Endothelial cell of umbilical vein (primary cell): ENCODE measurements around the gene EEF2K. TPM values are rescaled to one million over a fixed set of nuclear protein-coding genes. Genes with fewer than 3 reads are reported as not detected.

ENCODE experiments used
- BruUV-seq: library from RNA; stranded (reverse); fragments of 400-500 nt; replicated peaks from 2 replicates; lab custom pipeline; 2021; lab: Mats Ljungman, UMichigan
- CTCF ChIA-PET: fragments of 300-600, 350-600 bp; sonication (Branson Sonifier 250); formaldehyde crosslinking; loops from one replicate; lab custom pipeline; 2021; ENCODE audit warnings: antibody characterized with exemption, inconsistent platforms; lab: Charles Lee
- POLR2A ChIA-PET: fragments of 300-600, 350-600 bp; sonication (Branson Sonifier 250); formaldehyde crosslinking; loops from one replicate; lab custom pipeline; 2021; ENCODE audit warnings: antibody characterized with exemption, inconsistent platforms; lab: Charles Lee
- DNase-seq: peaks from one replicate; pipeline ENCODE4 v3.0.0-alpha.2; 2011; ENCODE audit warnings: low read depth, low spot score
- FAIRE-seq: peaks from 2 replicates; lab custom pipeline; 2011; peaks lifted over from hg19 to GRCh38; lab: Jason Lieb, UNC
- H2AFZ ChIP-seq: 2 replicates; pipeline ENCODE4 v1.6.0; 2012; ENCODE audit warnings: low read depth, low read length, control low read depth, inconsistent platforms
- H3K27ac ChIP-seq: 2 replicates; pipeline ENCODE4 v1.5.1; 2011; ENCODE audit warnings: low read depth, mild to moderate bottlenecking, control low read depth, low read length, moderate library complexity; ENCODE audit not compliant: insufficient read depth
- H3K27me3 ChIP-seq, 2 experiments: 2 replicates each; pipeline versions ENCODE4 v1.6.0 to v1.6.1; 2011; ENCODE audit warnings: low read length in 2 of 2, mixed read lengths in 1 of 2; ENCODE audit not compliant: control insufficient read depth in 2 of 2, insufficient read depth in 2 of 2
- H3K36me3 ChIP-seq, 2 experiments: 2 replicates in 1 of 2; 3 replicates in 1 of 2; pipeline ENCODE4 v1.5.1; 2011; ENCODE audit warnings: low read length in 2 of 2, mild to moderate bottlenecking in 1 of 2, moderate library complexity in 1 of 2; ENCODE audit not compliant: control insufficient read depth in 2 of 2, insufficient read depth in 2 of 2; ENCODE audit errors: extremely low read depth in 1 of 2
- H3K4me1 ChIP-seq: 3 replicates; pipeline ENCODE4 v1.5.1; 2011; ENCODE audit warnings: mild to moderate bottlenecking, low read length; ENCODE audit not compliant: control insufficient read depth, insufficient read depth; ENCODE audit errors: extremely low read depth
- H3K4me2 ChIP-seq: 2 replicates; pipeline ENCODE4 v1.6.1; 2011; ENCODE audit warnings: low read length, control low read depth, mixed read lengths; ENCODE audit not compliant: insufficient read depth
- H3K4me3 ChIP-seq, 3 experiments: fragments of 200-600 bp in 1 of 3; sonication (generic), shearing (Covaris generic) in 1 of 3; replicated peaks in 1 of 3; 2 replicates each; pipeline ENCODE4 v1.5.1; 2011 to 2016; ENCODE audit warnings: control low read depth in 3 of 3, low read length in 3 of 3, mild to moderate bottlenecking in 2 of 3, inconsistent platforms in 1 of 3, low read depth in 1 of 3, moderate library complexity in 1 of 3; ENCODE audit not compliant: insufficient read depth in 1 of 3
- H3K79me2 ChIP-seq: 2 replicates; pipeline ENCODE4 v1.6.0; 2012; ENCODE audit warnings: low read length, inconsistent platforms; ENCODE audit not compliant: control insufficient read depth, insufficient read depth
- H3K9ac ChIP-seq: replicated peaks from 2 replicates; pipeline ENCODE3; 2011; ENCODE audit warnings: low read length, control low read depth; ENCODE audit not compliant: insufficient read depth; ENCODE audit errors: extremely low read depth
- H3K9me1 ChIP-seq: replicated peaks from 3 replicates; pipeline ENCODE4 v1.6.0; 2011; ENCODE audit warnings: mild to moderate bottlenecking, low read length; ENCODE audit not compliant: control insufficient read depth, insufficient read depth; ENCODE audit errors: extremely low read depth
- H3K9me3 ChIP-seq: replicated peaks from 2 replicates; pipeline ENCODE4 v1.5.1; 2012; ENCODE audit warnings: low read length, inconsistent platforms; ENCODE audit not compliant: control insufficient read depth, insufficient read depth
- H4K20me1 ChIP-seq: replicated peaks from 2 replicates; pipeline ENCODE3; 2011; ENCODE audit warnings: mild to moderate bottlenecking, low read length; ENCODE audit not compliant: control insufficient read depth, insufficient read depth; ENCODE audit errors: extremely low read depth
- CTCF ChIP-seq, 2 donors: IDR thresholded peaks; 1 replicate in 1 of 2; 2 replicates in 1 of 2; pipeline ENCODE4 v1.5.1; 2011; ENCODE audit warnings: low read length in 2 of 2, mild to moderate bottlenecking in 2 of 2, moderate library complexity in 2 of 2, control low read depth in 1 of 2, inconsistent platforms in 1 of 2, low read depth in 1 of 2; ENCODE audit not compliant: insufficient read depth in 1 of 2; ENCODE audit errors: extremely low read depth in 1 of 2
- EZH2 ChIP-seq: IDR thresholded peaks from 2 replicates; pipeline ENCODE4 v1.6.1; 2012; ENCODE audit warnings: borderline replicate concordance, low read depth, mild to moderate bottlenecking, moderate library complexity, low read length, inconsistent platforms; ENCODE audit not compliant: severe bottlenecking
- FOS ChIP-seq: IDR thresholded peaks from 2 replicates; pipeline ENCODE4 v1.6.1; 2011; ENCODE audit warnings: mild to moderate bottlenecking, low read length, moderate library complexity, borderline replicate concordance; ENCODE audit not compliant: insufficient read depth
- GATA2 ChIP-seq: IDR thresholded peaks from 2 replicates; pipeline ENCODE4 v1.7.0; 2011; ENCODE audit warnings: low read depth, mild to moderate bottlenecking, moderate library complexity, mixed read lengths, low read length; ENCODE audit not compliant: insufficient read length, insufficient read depth
- JUN ChIP-seq: IDR thresholded peaks from 2 replicates; pipeline ENCODE4 v1.6.1; 2011; ENCODE audit warnings: borderline replicate concordance, low read depth; ENCODE audit not compliant: insufficient read length, insufficient read depth
- MAX ChIP-seq: IDR thresholded peaks from 2 replicates; pipeline ENCODE4 v1.6.1; 2011; ENCODE audit not compliant: insufficient read depth, insufficient read length
- MYC ChIP-seq: IDR thresholded peaks from one replicate; pipeline ENCODE4 v1.6.1; 2011; ENCODE audit warnings: mild to moderate bottlenecking, low read depth, low read length
- POLR2A ChIP-seq: IDR thresholded peaks from 2 replicates; pipeline ENCODE4 v1.6.1; 2012; ENCODE audit warnings: low read depth, mild to moderate bottlenecking, control low read depth, low read length
- POLR2AphosphoS5 ChIP-seq: IDR thresholded peaks from 2 replicates; pipeline ENCODE4 v1.6.1; 2012; ENCODE audit warnings: low read depth, mild to moderate bottlenecking, control low read depth, low read length, moderate library complexity; ENCODE audit not compliant: insufficient read depth
- dilution Hi-C: fragments of 300-500 bp; cut with MboI; formaldehyde crosslinking; loops from one replicate; pipeline ENCODE4 v1.15.0; 2019; ENCODE audit warnings: low sequenced_read_pairs; ENCODE audit not compliant: extremely low pct_ligation_motif_present
- intact Hi-C: fragments of 100-400 bp; cut with micrococcal nuclease; formaldehyde crosslinking; loops from one replicate; pipeline ENCODE4 v1.10.0; 2022
- polyA plus RNA-seq, 4 experiments: library from polyadenylated mRNA; depleted of rRNA in 3 of 4; stranded (reverse) in 3 of 4; unstranded in 1 of 4; fragments of >200 nt; gene quantifications; 2 replicates each; pipeline versions ENCODE4 v1.2.1 to v1.2.3, GENCODE V29; 2011 to 2012; ENCODE audit warnings: missing spikeins in 1 of 4
- total RNA-seq: library from RNA; stranded (reverse); gene quantifications from 2 replicates; pipeline ENCODE4 v1.2.3, GENCODE V29; 2021

Gene EEF2K
- total and polyA plus RNA-seq, 2 donors (not counting 3 experiments of a cell fraction or from before 2014, with no cell fraction given) = 16.0 to 48.6 TPM

- Histone ChIP-seq H3K4me1 (no peaks in the 10 kb centered on the region), H3K9ac (no peak overlapping the region), H3K27ac (no peak overlapping the region), H3K4me3 (no peak overlapping the region), H4K20me1 (no peaks in the 10 kb centered on the region), H3K9me1 (no peaks in the 10 kb centered on the region), H3K36me3 (peaks cover 8 to 44% of the 10 kb centered on the region in 2 experiments), H3K9me3 (no peaks in the 10 kb centered on the region), H3K27me3 (no peaks in the 10 kb centered on the region), H3K79me2 (no peaks in the 10 kb centered on the region), H2AFZ (no peak overlapping the region), H3K4me2 (no peak overlapping the region)
- DNase-seq (no peak), FAIRE-seq (no peak)
- no peak for TF ChIP-seq CTCF (IDR thresholded peaks at IDR 0.05; ENCODE audit: extremely low read depth in 1 of 2, insufficient read depth in 1 of 2, low read depth in 1 of 2, low read length in 2 of 2)
- TF ChIP-seq GATA2 = no peak
- TF ChIP-seq MAX = no peak
- TF ChIP-seq EZH2 = no peak
- no peak for TF ChIP-seq FOS
- no peak for TF ChIP-seq MYC
- TF ChIP-seq POLR2AphosphoS5 = no peak
- TF ChIP-seq JUN = no peak
- no peak for TF ChIP-seq POLR2A
- CTCF ChIA-PET = no interaction called here
- POLR2A ChIA-PET = no interaction called here
- BruUV-seq = no TSS peak
- dilution Hi-C loops = no loop called here
- intact Hi-C loops = loop anchor here (10.0 kb wide), 1 partner anchor 347 kb away; no protein-coding TSS in a partner anchor
These were observed 122.1 kb downstream of the EEF2K start for GRCh38 chr16:22328081-22328725.
